ENCODE results near the gene EFL1.
"Not testable (repeated sequence)": the region's sequence is repeated elsewhere in the genome, so short reads cannot be mapped to it uniquely, and the experiment has no call there.

Gene EFL1

DNA sequence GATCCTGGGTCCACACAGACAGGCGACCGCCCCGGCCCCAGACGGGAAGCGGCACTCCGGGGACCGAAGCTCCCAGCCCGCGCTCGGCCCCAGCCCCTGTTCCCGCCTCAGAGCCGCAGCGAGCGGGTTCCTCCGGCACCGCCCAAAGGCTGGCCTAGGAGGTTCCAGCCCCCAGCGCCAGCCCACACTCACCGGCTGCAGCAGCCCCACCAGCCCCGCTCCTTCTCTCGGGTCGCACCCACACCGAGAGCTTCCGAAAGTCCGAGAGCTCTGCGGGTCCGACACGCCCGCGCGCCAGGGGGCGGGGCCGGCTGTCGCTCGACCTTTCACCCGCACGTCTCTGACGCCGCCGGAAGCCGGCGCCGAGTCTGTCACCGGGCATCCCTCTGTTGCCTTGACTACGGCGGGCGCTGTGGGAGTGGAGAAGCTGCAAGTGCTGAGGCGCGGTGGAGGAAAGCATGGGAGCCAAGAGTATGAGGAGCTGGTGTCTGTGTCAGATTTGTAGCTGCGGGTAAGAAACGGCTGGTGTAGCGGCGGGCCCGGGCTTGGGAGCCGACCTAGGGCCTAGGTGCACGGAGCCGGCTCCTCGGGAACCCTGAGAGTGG is at the start of gene EFL1, which contains the start of gene SAXO2:
EFL1 (minus strand) TSS at position 313 of the 605 bp plus-strand sequence. CDS start 956 bp downstream, outside the sequence.
SAXO2 (plus strand) TSS at position 397 of the 605 bp plus-strand sequence; CDS start at position 459, 62 bp downstream.
- peaks cover 9% of the 10 kb centered on the region for H3K36me3 ChIP-seq (ENCODE audit: control insufficient read depth, low read depth, low read length)
- H3K4me3 ChIP-seq (ENCODE audit: low read length): peak within 1 kb of the TSS; percentile 89
- peaks cover 15% of the 10 kb centered on the region for H3K4me1 ChIP-seq (ENCODE audit: control insufficient read depth, low read depth, low read length)
- no peaks in the 10 kb centered on the region for H3K9me3 ChIP-seq (ENCODE audit: control insufficient read depth, low read depth, low read length)
- H3K27ac ChIP-seq (ENCODE audit: low read length): no peak within 1 kb of the TSS
- H3K9ac ChIP-seq (ENCODE audit: low read length): peak within 1 kb of the TSS; percentile 73
- H3K27me3 ChIP-seq (ENCODE audit: control insufficient read depth, insufficient read depth, low read length): no peaks in the 10 kb centered on the region

DNA sequence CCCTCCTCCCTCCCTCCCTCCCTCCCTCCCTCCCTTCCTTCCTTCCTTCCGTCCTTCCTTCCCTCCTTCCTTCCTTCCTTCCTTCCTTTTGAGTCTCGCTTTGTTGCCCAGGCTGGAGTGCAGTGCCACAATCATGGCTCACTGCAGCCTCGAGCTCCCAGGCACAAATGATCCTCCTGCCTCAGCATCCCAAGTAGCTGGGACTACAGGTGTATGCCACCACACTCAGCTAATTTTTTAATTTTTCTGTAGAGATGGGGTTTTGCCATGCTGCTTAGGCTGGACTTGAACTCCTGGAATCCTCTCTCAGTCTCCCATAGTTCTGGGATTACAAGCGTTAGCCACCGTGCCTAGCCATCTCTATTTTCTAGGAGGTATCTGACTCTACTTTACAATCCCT is 48.8 kb upstream of the EFL1 start:
- not testable (repeated sequence) for H3K9ac ChIP-seq (ENCODE audit: low read length); H3K4me1 ChIP-seq (ENCODE audit: control insufficient read depth, low read depth, low read length); H3K36me3 ChIP-seq (ENCODE audit: control insufficient read depth, low read depth, low read length); H3K27me3 ChIP-seq (ENCODE audit: control insufficient read depth, insufficient read depth, low read length); H3K4me3 ChIP-seq (ENCODE audit: low read length); H3K9me3 ChIP-seq (ENCODE audit: control insufficient read depth, low read depth, low read length); H3K27ac ChIP-seq (ENCODE audit: low read length)

DNA sequence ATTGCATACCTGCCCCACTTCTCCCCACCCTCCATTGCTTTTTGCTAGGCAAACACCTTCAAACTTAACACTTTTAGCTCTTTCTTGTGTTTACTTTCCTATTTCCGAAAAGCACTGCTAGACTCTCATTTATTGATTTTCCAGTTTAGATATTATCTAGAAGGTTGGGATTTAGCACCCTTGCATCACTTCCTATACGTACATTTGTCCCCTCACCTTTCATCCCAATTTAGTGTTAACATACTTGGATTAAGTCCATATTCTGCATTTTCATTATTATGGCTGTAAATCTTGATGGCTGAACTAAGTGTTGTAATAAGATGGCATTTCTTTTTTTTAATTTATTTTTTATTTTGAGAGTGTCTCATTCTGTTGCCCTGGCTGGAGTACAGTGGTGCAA is 47.3 kb upstream of the EFL1 start:
- no peaks in the 10 kb centered on the region for H3K36me3 ChIP-seq (ENCODE audit: control insufficient read depth, low read depth, low read length)
- no peaks in the 10 kb centered on the region for H3K9me3 ChIP-seq (ENCODE audit: control insufficient read depth, low read depth, low read length)
- H3K4me3 ChIP-seq (ENCODE audit: low read length): no peak overlapping the region
- H3K4me1 ChIP-seq (ENCODE audit: control insufficient read depth, low read depth, low read length): no peaks in the 10 kb centered on the region
- H3K27ac ChIP-seq (ENCODE audit: low read length): no peak overlapping the region
- H3K9ac ChIP-seq (ENCODE audit: low read length): no peak overlapping the region
- no peaks in the 10 kb centered on the region for H3K27me3 ChIP-seq (ENCODE audit: control insufficient read depth, insufficient read depth, low read length)

DNA sequence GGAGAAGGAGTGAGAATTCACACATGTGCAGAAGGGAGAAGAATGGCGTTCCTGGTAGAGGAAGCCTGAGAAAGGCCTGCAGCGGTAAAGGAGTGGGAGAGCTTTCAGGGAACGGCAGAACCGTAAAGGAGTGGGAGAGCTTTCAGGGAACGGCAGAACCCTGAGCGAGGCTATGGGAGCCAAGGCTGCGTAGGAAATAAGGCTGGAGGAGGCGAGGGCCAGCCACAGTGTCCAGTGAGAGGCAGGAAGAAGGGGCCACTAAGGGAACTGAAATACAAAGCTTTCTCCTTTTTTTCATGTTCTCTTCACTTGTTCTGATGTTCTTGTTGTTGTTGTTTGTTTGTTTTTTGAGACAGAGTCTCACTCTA is 45.2 kb upstream of the EFL1 start:
- no peaks in the 10 kb centered on the region for H3K9me3 ChIP-seq (ENCODE audit: control insufficient read depth, low read depth, low read length)
- no peaks in the 10 kb centered on the region for H3K4me1 ChIP-seq (ENCODE audit: control insufficient read depth, low read depth, low read length)
- H3K4me3 ChIP-seq (ENCODE audit: low read length): no peak overlapping the region
- no peak overlapping the region for H3K27ac ChIP-seq (ENCODE audit: low read length)
- no peak overlapping the region for H3K9ac ChIP-seq (ENCODE audit: low read length)
- H3K27me3 ChIP-seq (ENCODE audit: control insufficient read depth, insufficient read depth, low read length): no peaks in the 10 kb centered on the region
- no peaks in the 10 kb centered on the region for H3K36me3 ChIP-seq (ENCODE audit: control insufficient read depth, low read depth, low read length)

DNA sequence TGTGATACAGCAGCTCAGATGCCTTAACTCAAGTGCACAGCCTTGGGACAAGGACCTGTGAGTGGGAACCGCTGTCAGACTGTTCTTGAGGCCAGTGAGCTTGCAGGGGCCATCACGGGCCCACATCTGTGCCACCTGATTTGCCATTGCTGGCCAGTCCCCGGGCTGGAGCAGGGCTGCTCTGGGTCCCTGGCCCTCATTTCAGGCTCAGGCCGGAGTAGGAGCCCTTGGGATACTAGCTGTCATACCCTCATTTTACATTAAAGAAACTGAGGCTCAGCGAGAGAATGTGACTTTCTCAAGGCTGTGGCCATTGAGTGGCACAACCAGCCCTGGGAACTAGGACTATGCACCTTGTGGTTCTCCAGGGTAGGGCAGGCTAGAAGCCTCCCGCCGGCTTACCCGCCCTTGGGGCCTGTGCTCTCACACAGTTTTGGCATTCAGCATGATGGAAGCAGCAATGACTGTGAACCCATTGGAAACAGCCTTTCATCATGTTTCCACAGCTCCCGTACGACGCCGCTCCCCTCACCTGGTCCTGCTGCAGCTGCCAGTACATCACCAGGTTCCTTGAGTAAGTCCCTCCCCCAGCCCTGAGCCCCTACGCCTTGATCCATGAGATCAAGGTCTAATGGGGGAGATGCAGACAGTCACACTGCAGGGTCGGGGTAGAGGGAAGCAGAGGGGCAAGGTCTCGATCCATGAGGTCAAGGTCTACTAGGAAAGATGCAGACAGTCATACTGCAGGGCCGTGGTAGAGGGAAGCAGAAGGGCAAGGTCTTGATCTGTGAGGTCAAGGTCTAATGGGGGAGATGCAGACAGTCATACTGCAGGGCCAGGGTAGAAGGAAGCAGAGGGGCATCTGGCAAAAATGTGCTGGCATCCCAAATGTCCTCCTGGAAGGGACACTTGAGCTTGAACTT is 44.5 kb upstream of the EFL1 start:
- no peak overlapping the region for H3K27ac ChIP-seq (ENCODE audit: low read length)
- H3K36me3 ChIP-seq (ENCODE audit: control insufficient read depth, low read depth, low read length): no peaks in the 10 kb centered on the region
- H3K9me3 ChIP-seq (ENCODE audit: control insufficient read depth, low read depth, low read length): no peaks in the 10 kb centered on the region

DNA sequence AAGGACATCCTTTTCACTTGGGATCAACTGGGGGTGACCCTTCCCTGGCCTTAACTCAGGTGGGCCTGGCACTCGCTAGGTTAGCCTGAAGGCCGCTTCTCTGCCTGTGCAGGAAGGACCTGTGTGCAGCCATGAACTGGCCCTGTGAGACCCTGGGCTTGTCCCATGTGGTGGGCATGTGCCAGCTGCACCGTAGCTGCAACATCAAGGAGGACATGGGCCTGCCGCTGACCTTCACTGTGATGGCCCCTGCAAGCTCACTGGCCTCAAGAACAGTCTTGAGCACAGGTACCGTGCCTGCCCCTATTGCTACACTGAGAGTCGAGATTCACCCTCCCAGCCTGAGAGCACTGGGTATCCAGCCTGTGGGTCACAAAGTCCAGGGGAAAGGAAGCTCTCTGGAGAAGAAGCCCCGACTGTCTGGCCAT is 43.1 kb upstream of the EFL1 start:
- Histone ChIP-seq H3K9ac (ENCODE audit: low read length) (no peak overlapping the region), H3K36me3 (ENCODE audit: control insufficient read depth, low read depth, low read length) (no peaks in the 10 kb centered on the region), H3K27ac (ENCODE audit: low read length) (no peak overlapping the region), H3K4me1 (ENCODE audit: control insufficient read depth, low read depth, low read length) (no peaks in the 10 kb centered on the region), H3K27me3 (ENCODE audit: control insufficient read depth, insufficient read depth, low read length) (no peaks in the 10 kb centered on the region), H3K9me3 (ENCODE audit: control insufficient read depth, low read depth, low read length) (no peaks in the 10 kb centered on the region), H3K4me3 (ENCODE audit: low read length) (no peak overlapping the region)

More for the DNA sequence above, 44.5 kb upstream of the EFL1 start:
- Histone ChIP-seq H3K4me1 (ENCODE audit: control insufficient read depth, low read depth, low read length) (no peaks in the 10 kb centered on the region), H3K9ac (ENCODE audit: low read length) (no peak overlapping the region), H3K27me3 (ENCODE audit: control insufficient read depth, insufficient read depth, low read length) (no peaks in the 10 kb centered on the region), H3K4me3 (ENCODE audit: low read length) (no peak overlapping the region)

DNA sequence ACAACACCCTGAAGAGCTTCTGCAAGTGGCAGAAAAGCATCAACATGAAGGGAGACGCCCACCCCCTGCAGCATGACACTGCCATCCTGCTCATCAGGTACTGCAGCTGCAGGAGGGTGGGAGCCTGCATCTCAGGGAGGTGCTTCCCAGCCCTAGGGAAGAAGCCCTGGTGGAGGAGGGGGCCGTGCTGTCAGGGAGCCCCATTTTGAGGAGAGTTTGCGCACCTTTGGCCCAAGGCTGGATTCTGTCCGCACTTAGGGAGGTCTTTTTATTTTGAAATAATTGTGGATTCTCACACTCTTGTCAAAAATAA is 42.2 kb upstream of the EFL1 start:
- H3K9me3 ChIP-seq (ENCODE audit: control insufficient read depth, low read depth, low read length): no peaks in the 10 kb centered on the region
- no peaks in the 10 kb centered on the region for H3K4me1 ChIP-seq (ENCODE audit: control insufficient read depth, low read depth, low read length)
- no peaks in the 10 kb centered on the region for H3K36me3 ChIP-seq (ENCODE audit: control insufficient read depth, low read depth, low read length)
- H3K9ac ChIP-seq (ENCODE audit: low read length): no peak overlapping the region
- H3K27me3 ChIP-seq (ENCODE audit: control insufficient read depth, insufficient read depth, low read length): no peaks in the 10 kb centered on the region
- no peak overlapping the region for H3K4me3 ChIP-seq (ENCODE audit: low read length)
- H3K27ac ChIP-seq (ENCODE audit: low read length): no peak overlapping the region

DNA sequence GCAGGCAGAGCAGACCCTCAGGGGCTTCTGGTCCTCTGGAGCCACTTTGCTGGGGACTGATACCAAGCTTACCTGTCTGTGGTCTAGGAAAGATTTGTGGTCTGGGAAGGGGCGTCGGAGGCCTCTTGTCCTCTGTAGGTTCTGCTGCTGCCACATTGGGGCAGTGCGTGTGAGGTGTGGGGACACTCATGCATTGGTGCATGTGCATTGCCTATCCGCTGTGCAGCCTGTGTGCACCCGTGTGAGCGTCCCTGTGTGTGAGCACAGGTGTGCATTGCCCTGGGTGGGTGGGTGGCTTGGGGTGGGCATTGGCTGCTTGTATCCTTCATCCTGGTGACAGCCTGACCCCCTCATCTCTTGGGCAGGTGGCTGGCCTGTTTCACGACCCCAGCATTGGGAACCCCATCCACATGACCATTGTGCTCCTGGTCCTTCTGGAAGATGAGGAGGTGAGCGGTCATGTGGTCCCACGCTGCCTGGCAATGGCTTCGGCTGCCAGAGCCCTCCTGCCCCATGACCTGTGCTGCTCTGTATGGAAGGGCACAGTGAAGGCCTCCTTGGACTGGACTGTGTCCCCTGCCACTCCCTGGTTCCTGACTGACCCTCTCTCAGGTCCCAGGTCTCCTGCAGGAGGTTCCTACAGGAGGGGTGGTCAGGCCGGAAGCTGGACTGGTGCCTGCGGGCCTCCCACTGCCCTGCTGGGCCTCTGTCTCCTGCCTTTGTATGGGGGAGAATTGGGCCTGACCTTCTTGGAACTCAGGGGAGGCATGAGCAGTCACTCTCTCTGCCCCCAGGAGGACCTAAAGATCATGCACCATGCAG is 41.6 kb upstream of the EFL1 start:
- no peaks in the 10 kb centered on the region for H3K4me1 ChIP-seq (ENCODE audit: control insufficient read depth, low read depth, low read length)
- H3K4me3 ChIP-seq (ENCODE audit: low read length): no peak overlapping the region
- H3K9ac ChIP-seq (ENCODE audit: low read length): no peak overlapping the region
- no peak overlapping the region for H3K27ac ChIP-seq (ENCODE audit: low read length)
- H3K27me3 ChIP-seq (ENCODE audit: control insufficient read depth, insufficient read depth, low read length): no peaks in the 10 kb centered on the region
- H3K9me3 ChIP-seq (ENCODE audit: control insufficient read depth, low read depth, low read length): no peaks in the 10 kb centered on the region
- H3K36me3 ChIP-seq (ENCODE audit: control insufficient read depth, low read depth, low read length): no peaks in the 10 kb centered on the region

DNA sequence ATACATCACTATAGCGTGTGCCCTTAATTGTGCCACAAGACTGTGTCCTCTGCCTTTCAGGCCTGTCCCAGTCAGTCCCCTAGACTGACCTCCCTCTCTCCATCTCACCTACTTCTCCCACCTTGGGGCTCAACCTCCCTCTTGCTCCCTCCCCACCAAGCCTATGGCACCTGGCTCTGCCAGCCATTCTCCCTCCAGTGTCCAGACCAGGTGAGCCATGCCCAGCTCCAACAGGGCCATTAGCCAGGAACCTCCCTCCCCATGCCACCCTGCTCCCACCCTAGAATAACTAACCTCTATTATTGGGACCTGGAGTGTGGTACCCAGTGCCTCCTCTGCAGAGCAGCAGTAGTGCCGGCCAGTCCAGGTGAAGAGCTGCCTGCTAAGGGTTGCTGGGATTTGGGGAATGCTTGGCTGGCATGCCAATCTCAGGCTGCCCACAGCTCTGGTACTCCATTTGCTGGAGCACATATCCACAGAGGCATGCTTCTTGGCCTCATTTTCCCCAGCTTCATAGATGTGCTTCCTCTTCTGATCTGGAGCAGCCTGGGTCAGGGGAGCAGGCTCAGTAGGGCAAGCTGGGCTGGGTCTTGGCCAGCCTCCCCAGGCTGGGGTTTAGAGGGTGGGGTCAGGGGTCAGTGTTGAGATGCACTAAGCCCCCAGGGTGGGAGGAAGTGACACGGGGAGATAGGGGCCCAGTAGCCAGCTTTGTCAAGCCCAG is 38.9 kb upstream of the EFL1 start:
- Histone ChIP-seq H3K4me3 (ENCODE audit: low read length) (no peak overlapping the region), H3K27ac (ENCODE audit: low read length) (no peak overlapping the region), H3K36me3 (ENCODE audit: control insufficient read depth, low read depth, low read length) (no peaks in the 10 kb centered on the region), H3K9me3 (ENCODE audit: control insufficient read depth, low read depth, low read length) (no peaks in the 10 kb centered on the region), H3K27me3 (ENCODE audit: control insufficient read depth, insufficient read depth, low read length) (no peaks in the 10 kb centered on the region), H3K4me1 (ENCODE audit: control insufficient read depth, low read depth, low read length) (no peaks in the 10 kb centered on the region), H3K9ac (ENCODE audit: low read length) (no peak overlapping the region)

DNA sequence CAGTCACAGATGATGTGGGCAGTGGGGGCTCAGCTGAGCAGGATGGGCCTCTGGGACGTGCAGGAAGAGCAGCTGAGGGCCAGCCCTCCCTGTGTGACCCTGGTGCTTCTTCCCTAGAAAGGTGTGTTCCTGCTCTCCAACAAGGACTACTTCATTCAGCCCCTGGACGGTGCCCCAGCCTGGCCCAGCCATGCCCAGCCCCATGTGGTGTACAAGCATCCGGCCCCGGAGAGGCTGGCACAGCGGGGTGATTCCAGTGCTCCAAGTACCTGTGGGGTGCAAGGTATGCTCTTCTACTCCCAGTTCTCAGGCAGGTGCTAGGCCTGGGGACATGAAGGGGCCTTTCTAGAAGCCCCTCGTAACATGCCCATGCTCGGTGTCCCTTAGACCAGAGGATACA is 38.3 kb upstream of the EFL1 start:
- H3K9me3 ChIP-seq (ENCODE audit: control insufficient read depth, low read depth, low read length): no peaks in the 10 kb centered on the region
- H3K36me3 ChIP-seq (ENCODE audit: control insufficient read depth, low read depth, low read length): no peaks in the 10 kb centered on the region
- no peak overlapping the region for H3K9ac ChIP-seq (ENCODE audit: low read length)
- H3K27ac ChIP-seq (ENCODE audit: low read length): no peak overlapping the region
- no peak overlapping the region for H3K4me3 ChIP-seq (ENCODE audit: low read length)
- no peaks in the 10 kb centered on the region for H3K4me1 ChIP-seq (ENCODE audit: control insufficient read depth, low read depth, low read length)
- no peaks in the 10 kb centered on the region for H3K27me3 ChIP-seq (ENCODE audit: control insufficient read depth, insufficient read depth, low read length)

DNA sequence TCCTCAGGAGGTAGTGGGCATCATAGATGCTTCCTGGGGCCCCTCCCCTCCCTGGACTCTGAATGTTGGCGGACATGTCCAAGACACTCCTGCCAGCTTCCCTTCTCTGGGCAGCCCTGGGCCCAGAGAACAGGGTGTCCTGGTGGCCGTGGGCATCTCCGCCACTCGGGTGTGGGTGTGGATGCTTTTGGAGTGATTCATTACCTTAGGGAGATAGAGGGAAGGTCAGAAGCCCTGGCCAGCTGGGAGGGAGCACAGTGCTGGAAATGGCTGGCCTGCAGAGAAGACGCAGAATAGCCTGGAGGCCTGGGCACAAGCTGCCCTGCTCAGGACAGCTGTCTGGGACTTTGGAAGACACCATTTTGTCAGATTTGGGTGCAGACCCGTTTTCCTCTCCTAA is 37.8 kb upstream of the EFL1 start:
- not testable (repeated sequence) for H3K9me3 ChIP-seq (ENCODE audit: control insufficient read depth, low read depth, low read length); H3K27ac ChIP-seq (ENCODE audit: low read length); H3K9ac ChIP-seq (ENCODE audit: low read length); H3K4me1 ChIP-seq (ENCODE audit: control insufficient read depth, low read depth, low read length); H3K27me3 ChIP-seq (ENCODE audit: control insufficient read depth, insufficient read depth, low read length); H3K4me3 ChIP-seq (ENCODE audit: low read length); H3K36me3 ChIP-seq (ENCODE audit: control insufficient read depth, low read depth, low read length)
